H9 (cell line): ENCODE measurements around the gene FNDC3B. TPM values are rescaled to one million over a fixed set of nuclear protein-coding genes. Genes with fewer than 3 reads are reported as not detected.

Source experiments
- DNase-seq: peaks from one replicate; pipeline ENCODE4 v3.0.0-alpha.2; 2017
- H2AFZ ChIP-seq: one replicate; pipeline ENCODE4 v1.6.1; 2013; ENCODE audit warnings: mild to moderate bottlenecking, low read length, control low read depth, moderate library complexity
- H2AK5ac ChIP-seq: 2 replicates; pipeline ENCODE4 v1.6.1; 2013; ENCODE audit warnings: low read length, control low read depth, mixed read lengths; ENCODE audit not compliant: insufficient read length
- H2BK120ac ChIP-seq: one replicate; pipeline ENCODE4 v1.6.1; 2013; ENCODE audit warnings: low read depth, mild to moderate bottlenecking, low read length, control low read depth, inconsistent platforms; ENCODE audit not compliant: poor library complexity, severe bottlenecking
- H2BK12ac ChIP-seq: 2 replicates; pipeline ENCODE4 v1.6.1; 2013; ENCODE audit warnings: low read length, control low read depth, mixed read lengths, low read depth; ENCODE audit not compliant: insufficient read length
- H2BK15ac ChIP-seq: 2 replicates; pipeline ENCODE4 v1.6.1; 2013; ENCODE audit warnings: low read depth, low read length, control low read depth
- H2BK20ac ChIP-seq: one replicate; pipeline ENCODE4 v1.6.1; 2013; ENCODE audit warnings: low read depth, mild to moderate bottlenecking, low read length, control low read depth, inconsistent platforms; ENCODE audit not compliant: poor library complexity, severe bottlenecking
- H2BK5ac ChIP-seq: 2 replicates; pipeline ENCODE4 v1.6.1; 2013; ENCODE audit warnings: low read length, control low read depth, mixed read lengths; ENCODE audit not compliant: insufficient read length
- H3K14ac ChIP-seq: 2 replicates; pipeline ENCODE4 v1.6.1; 2013; ENCODE audit warnings: low read length, control low read depth; ENCODE audit not compliant: insufficient read depth
- H3K18ac ChIP-seq: 2 replicates; pipeline ENCODE4 v1.6.1; 2013; ENCODE audit warnings: low read depth, mild to moderate bottlenecking, mixed read lengths, low read length, control low read depth; ENCODE audit not compliant: insufficient read length
- H3K23ac ChIP-seq: 2 replicates; pipeline ENCODE4 v1.6.1; 2013; ENCODE audit warnings: low read length, control low read depth, mixed read lengths, low read depth; ENCODE audit not compliant: insufficient read length
- H3K23me2 ChIP-seq: 2 replicates; pipeline ENCODE4 v1.6.1; 2013; ENCODE audit warnings: low read depth, mild to moderate bottlenecking, mixed read lengths, low read length, control low read depth; ENCODE audit not compliant: insufficient read length, poor library complexity, severe bottlenecking
- H3K27ac ChIP-seq: 2 replicates; pipeline ENCODE4 v1.5.1; 2013; ENCODE audit warnings: low read length, control low read depth, mixed read lengths, low read depth; ENCODE audit not compliant: insufficient read length
- H3K27me3 ChIP-seq: 2 replicates; pipeline ENCODE4 v1.6.1; 2013; ENCODE audit warnings: low read length, control low read depth, inconsistent platforms; ENCODE audit not compliant: insufficient read depth
- H3K4ac ChIP-seq: 2 replicates; pipeline ENCODE4 v1.6.1; 2013; ENCODE audit warnings: low read depth, mild to moderate bottlenecking, control low read depth, inconsistent platforms, low read length, moderate library complexity
- H3K4me1 ChIP-seq: 2 replicates; pipeline ENCODE4 v1.6.1; 2013; ENCODE audit warnings: low read length, control low read depth, inconsistent platforms; ENCODE audit not compliant: insufficient read depth
- H3K4me2 ChIP-seq: 2 replicates; pipeline ENCODE4 v1.6.1; 2013; ENCODE audit warnings: low read length, control low read depth, mixed read lengths; ENCODE audit not compliant: insufficient read length, insufficient read depth
- H3K56ac ChIP-seq: 2 replicates; pipeline ENCODE4 v1.6.1; 2013; ENCODE audit warnings: low read depth, mild to moderate bottlenecking, mixed read lengths, low read length, control low read depth; ENCODE audit not compliant: insufficient read length
- H3K79me1 ChIP-seq: 2 replicates; pipeline ENCODE4 v1.6.1; 2013; ENCODE audit warnings: low read depth, mild to moderate bottlenecking, moderate library complexity, low read length, control low read depth, inconsistent platforms; ENCODE audit not compliant: insufficient read depth, poor library complexity, severe bottlenecking
- H3K79me2 ChIP-seq: 2 replicates; pipeline ENCODE4 v1.6.1; 2013; ENCODE audit warnings: low read length, control low read depth, inconsistent platforms; ENCODE audit not compliant: insufficient read depth
- H3K9ac ChIP-seq: 2 replicates; pipeline ENCODE4 v1.6.1; 2013; ENCODE audit warnings: low read length, control low read depth, mixed read lengths; ENCODE audit not compliant: insufficient read length; ENCODE audit errors: extremely low read depth
- H3K9me3 ChIP-seq: one replicate; pipeline ENCODE4 v1.6.1; 2013; ENCODE audit warnings: low read depth, low read length, inconsistent platforms; ENCODE audit not compliant: control insufficient read depth
- H3T11ph ChIP-seq: one replicate; pipeline ENCODE4 v1.6.1; 2013; ENCODE audit warnings: mild to moderate bottlenecking, low read length, control low read depth, inconsistent platforms
- H4K20me1 ChIP-seq: one replicate; pipeline ENCODE4 v1.6.1; 2013; ENCODE audit not compliant: control insufficient read depth, insufficient read length, insufficient read depth
- H4K5ac ChIP-seq: 2 replicates; pipeline ENCODE4 v1.6.1; 2013; ENCODE audit warnings: low read depth, mild to moderate bottlenecking, mixed read lengths, low read length, control low read depth; ENCODE audit not compliant: insufficient read length
- H4K8ac ChIP-seq: replicated peaks from 2 replicates; pipeline ENCODE4 v1.6.1; 2013; ENCODE audit warnings: low read length, control low read depth, mixed read lengths, low read depth; ENCODE audit not compliant: insufficient read length
- H4K91ac ChIP-seq: 2 replicates; pipeline ENCODE4 v1.6.1; 2013; ENCODE audit warnings: low read depth, mild to moderate bottlenecking, moderate library complexity, mixed read lengths, low read length, control low read depth; ENCODE audit not compliant: insufficient read length
- H3K27ac Mint-ChIP-seq, 3 experiments: 2 replicates in 2 of 3; 3 replicates in 1 of 3; pipeline ENCODE4 v1.8.0; 2020 to 2021; ENCODE audit warnings: mixed read lengths in 3 of 3, mild to moderate bottlenecking in 1 of 3, moderate library complexity in 1 of 3
- H3K27me3 Mint-ChIP-seq: 2 replicates; pipeline ENCODE4 v1.8.0; 2021; ENCODE audit warnings: low read depth, mild to moderate bottlenecking, moderate library complexity, mixed read lengths
- H3K36me3 Mint-ChIP-seq, 3 experiments: 2 replicates in 2 of 3; 3 replicates in 1 of 3; pipeline ENCODE4 v1.8.0; 2020 to 2021; ENCODE audit warnings: low read depth in 3 of 3, mixed read lengths in 3 of 3; ENCODE audit not compliant: insufficient read depth in 1 of 3
- H3K4me1 Mint-ChIP-seq, 2 experiments: 2 replicates each; pipeline ENCODE4 v1.8.0; 2020; ENCODE audit warnings: mixed read lengths in 2 of 2
- H3K4me3 Mint-ChIP-seq, 2 experiments: 2 replicates in 1 of 2; 3 replicates in 1 of 2; pipeline ENCODE4 v1.8.0; 2020 to 2021; ENCODE audit warnings: mild to moderate bottlenecking in 2 of 2, mixed read lengths in 2 of 2, moderate library complexity in 1 of 2
- H3K9me3 Mint-ChIP-seq, 2 experiments: 2 replicates in 1 of 2; 3 replicates in 1 of 2; pipeline ENCODE4 v1.8.0; 2020; ENCODE audit warnings: mild to moderate bottlenecking in 2 of 2, mixed read lengths in 2 of 2, moderate library complexity in 1 of 2
- CTCF ChIP-seq: fragments of 200-600 bp; sonication (generic); conservative IDR thresholded peaks from 3 replicates; pipeline ENCODE4 v1.8.0; 2021; ENCODE audit warnings: antibody characterized with exemption, mild to moderate bottlenecking
- WGBS: extraction: QIAGEN DNeasy Blood & Tissue Kit; methylation state at CpG from one replicate; pipeline ENCODE4 v1.1.7; 2013; ENCODE audit warnings: missing lambda C conversion rate, low lambda C conversion rate, mixed read lengths; ENCODE audit not compliant: insufficient read length; ENCODE audit errors: extremely low coverage; 5-methylcytosine and 5-hydroxymethylcytosine counted together
- total RNA-seq: library from RNA; stranded (reverse); gene quantifications from 2 replicates; pipeline ENCODE4 v1.2.1, GENCODE V29; 2021

Gene FNDC3B
- total RNA-seq, 1 experiment from 2014 or later, result 43.8 TPM

DNA sequence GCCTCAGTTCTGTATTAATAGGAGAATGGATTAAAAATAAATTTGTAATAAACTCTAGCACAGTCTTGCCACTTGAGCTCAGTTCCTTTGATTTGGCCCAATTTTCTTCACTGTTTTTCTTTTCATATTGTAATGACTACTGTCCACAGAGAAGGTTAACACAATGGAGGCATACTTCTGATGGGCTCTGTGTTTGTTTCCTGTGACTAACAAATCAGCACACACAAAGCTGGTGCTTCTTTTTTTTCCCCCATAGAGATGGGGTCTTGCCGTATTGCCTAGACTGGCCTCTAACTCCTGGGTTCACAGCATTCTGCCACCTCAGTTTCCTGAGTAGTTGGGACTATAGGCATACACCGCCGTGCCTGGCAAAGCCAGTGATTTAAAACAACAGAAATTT is 226.7 kb downstream of the FNDC3B start:
- H3K23ac ChIP-seq, result no peak overlapping the region
- no peaks in the 10 kb centered on the region for H3K27me3 Mint-ChIP-seq
- H2BK15ac ChIP-seq, result no peak overlapping the region
- no peak overlapping the region for H2AK5ac ChIP-seq
- peaks cover 10 to 11% (median 10%) of the 10 kb centered on the region in 3 experiments; a peak in 6 of 7 replicates for H3K36me3 Mint-ChIP-seq
- H3K79me2 ChIP-seq, result no peaks in the 10 kb centered on the region; the same call in 1 of the 2 replicates
- H2BK120ac ChIP-seq, result no peak overlapping the region
- no peak overlapping the region for H3K4ac ChIP-seq
- no peaks in the 10 kb centered on the region for H3K79me1 ChIP-seq
- no peaks in the 10 kb centered on the region for H3K9me3 Mint-ChIP-seq
- no peak overlapping the region for H3K14ac ChIP-seq
- no peaks in the 10 kb centered on the region for H3K9me3 ChIP-seq
- no peak overlapping the region for H3K27ac ChIP-seq
- DNase-seq, result no peak
- H3T11ph ChIP-seq, result no peak overlapping the region
- no peak overlapping the region for H2BK5ac ChIP-seq
- TF ChIP-seq CTCF, result no peak
- no peak overlapping the region for H4K91ac ChIP-seq
- H2BK20ac ChIP-seq, result no peak overlapping the region
- peaks cover 17 to 21% of the 10 kb centered on the region in 2 experiments for H3K4me1 Mint-ChIP-seq
- H4K5ac ChIP-seq, result no peak overlapping the region
- H2BK12ac ChIP-seq, result no peak overlapping the region
- no peak overlapping the region for H3K56ac ChIP-seq
- no peaks in the 10 kb centered on the region for H4K20me1 ChIP-seq
- H3K23me2 ChIP-seq, result no peaks in the 10 kb centered on the region
- no peak overlapping the region for H3K4me3 Mint-ChIP-seq
- no peak overlapping the region for H3K18ac ChIP-seq
- H3K9ac ChIP-seq, result no peak overlapping the region
- no CpG with 5 or more reads among the region's 3 CpGs for WGBS
- H3K4me1 ChIP-seq, result peaks cover 6% of the 10 kb centered on the region; the same call in 1 of the 2 replicates
- peak overlapping the region in 1 of 3 experiments; percentile 84; a peak in 1 of 7 replicates for H3K27ac Mint-ChIP-seq
- no peak overlapping the region for H2AFZ ChIP-seq
- H4K8ac ChIP-seq, result no peak overlapping the region
- H3K4me2 ChIP-seq, result no peak overlapping the region
- H3K27me3 ChIP-seq, result no peaks in the 10 kb centered on the region
